NCI-H510A (cell line): ENCODE results near the gene KDSR.

Source experiments
- DNase-seq: peaks from one replicate; lab custom pipeline; 2025; lab: John Stamatoyannopoulos, UW

The KDSR gene

GRCh38 chr18:63283305-63284094 lies 83.5 kb downstream of the KDSR start:
- DNase-seq: no peak

- no peak for DNase-seq
Measured at GRCh38 chr18:63282793-63283192, 84.2 kb downstream of the KDSR start.
